RWPE2 (cell line): ENCODE results near the gene LRIG1.

ENCODE experiments used
- ATAC-seq: fragments of 200-7000 bp; cut with Tn5 transposase; 3 replicates; pipeline ENCODE4 v1.9.1; 2021; ENCODE audit warnings: low read depth
- DNase-seq: peaks from one replicate; pipeline ENCODE4 v3.0.0-alpha.2; 2020; ENCODE audit warnings: low spot score
- H3K27ac ChIP-seq: fragments of 450-650 bp; 2 replicates; pipeline ENCODE4 v1.5.1; 2017; ENCODE audit warnings: mild to moderate bottlenecking; ENCODE audit not compliant: poor library complexity, severe bottlenecking
- H3K27me3 ChIP-seq: fragments of 250-450 bp; sonication (Bioruptor Pico); 2 replicates; pipeline ENCODE4 v1.5.1; 2021; ENCODE audit warnings: mild to moderate bottlenecking, moderate library complexity; ENCODE audit not compliant: insufficient read depth, poor library complexity, severe bottlenecking
- H3K36me3 ChIP-seq: fragments of 250-450 bp; sonication (Bioruptor Pico); 2 replicates; pipeline ENCODE4 v1.5.1; 2020; ENCODE audit warnings: low read depth, mild to moderate bottlenecking, moderate library complexity
- H3K4me1 ChIP-seq: fragments of 250-450 bp; sonication (Bioruptor Pico); 2 replicates; pipeline ENCODE4 v1.5.1; 2021; ENCODE audit warnings: mild to moderate bottlenecking, moderate library complexity; ENCODE audit not compliant: insufficient read depth, poor library complexity, severe bottlenecking
- H3K4me3 ChIP-seq: fragments of 250-450 bp; sonication (Bioruptor Pico); 2 replicates; pipeline ENCODE4 v1.5.1; 2021; ENCODE audit warnings: mild to moderate bottlenecking, moderate library complexity; ENCODE audit not compliant: severe bottlenecking
- H3K9me3 ChIP-seq: fragments of 250-450 bp; sonication (Bioruptor Pico); 2 replicates; pipeline ENCODE4 v1.5.1; 2021; ENCODE audit warnings: mild to moderate bottlenecking, moderate library complexity; ENCODE audit not compliant: severe bottlenecking
- TF ChIP-seq, protein P1 (sequence below): fragments of 450-650 bp; IDR thresholded peaks from one replicate; pipeline ENCODE4 v1.5.1; 2017; ENCODE audit warnings: mild to moderate bottlenecking, moderate library complexity; ENCODE audit not compliant: poor library complexity, severe bottlenecking

LRIG1 gene

GRCh38 chr3:66538390-66538789 is 37.6 kb upstream of the LRIG1 start:
- Histone ChIP-seq H3K27me3 (no peaks in the 10 kb centered on the region), H3K36me3 (no peaks in the 10 kb centered on the region), H3K4me1 (no peaks in the 10 kb centered on the region), H3K4me3 (no peak overlapping the region), H3K9me3 (no peaks in the 10 kb centered on the region), H3K27ac (no peak overlapping the region)
- ATAC-seq (no peak), DNase-seq (no peak)
- TF ChIP-seq, protein P1, sequence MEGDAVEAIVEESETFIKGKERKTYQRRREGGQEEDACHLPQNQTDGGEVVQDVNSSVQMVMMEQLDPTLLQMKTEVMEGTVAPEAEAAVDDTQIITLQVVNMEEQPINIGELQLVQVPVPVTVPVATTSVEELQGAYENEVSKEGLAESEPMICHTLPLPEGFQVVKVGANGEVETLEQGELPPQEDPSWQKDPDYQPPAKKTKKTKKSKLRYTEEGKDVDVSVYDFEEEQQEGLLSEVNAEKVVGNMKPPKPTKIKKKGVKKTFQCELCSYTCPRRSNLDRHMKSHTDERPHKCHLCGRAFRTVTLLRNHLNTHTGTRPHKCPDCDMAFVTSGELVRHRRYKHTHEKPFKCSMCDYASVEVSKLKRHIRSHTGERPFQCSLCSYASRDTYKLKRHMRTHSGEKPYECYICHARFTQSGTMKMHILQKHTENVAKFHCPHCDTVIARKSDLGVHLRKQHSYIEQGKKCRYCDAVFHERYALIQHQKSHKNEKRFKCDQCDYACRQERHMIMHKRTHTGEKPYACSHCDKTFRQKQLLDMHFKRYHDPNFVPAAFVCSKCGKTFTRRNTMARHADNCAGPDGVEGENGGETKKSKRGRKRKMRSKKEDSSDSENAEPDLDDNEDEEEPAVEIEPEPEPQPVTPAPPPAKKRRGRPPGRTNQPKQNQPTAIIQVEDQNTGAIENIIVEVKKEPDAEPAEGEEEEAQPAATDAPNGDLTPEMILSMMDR, result no peak

DNA sequence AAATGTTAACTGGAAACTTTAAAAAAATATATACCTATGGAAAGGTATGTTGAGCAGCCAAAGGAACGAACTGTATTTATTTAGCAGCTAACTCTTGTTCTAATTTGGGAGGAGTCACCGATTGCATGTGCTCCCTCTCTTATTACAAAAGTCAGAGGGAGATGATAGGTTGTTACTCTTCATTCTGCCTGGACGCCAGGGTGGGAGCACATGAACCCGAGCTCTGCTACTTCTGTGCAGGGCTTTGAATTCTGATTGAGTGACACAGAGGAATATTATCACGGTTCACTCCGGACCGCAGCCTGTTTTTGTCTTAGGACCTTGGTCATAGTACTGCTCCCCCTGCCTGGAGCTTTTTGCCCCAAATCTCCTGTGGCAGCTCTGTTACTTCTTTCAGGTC is 36.9 kb upstream of the LRIG1 start:
- Histone ChIP-seq H3K9me3 (no peaks in the 10 kb centered on the region), H3K4me1 (no peaks in the 10 kb centered on the region), H3K36me3 (no peaks in the 10 kb centered on the region), H3K27ac (no peak overlapping the region), H3K27me3 (no peaks in the 10 kb centered on the region), H3K4me3 (no peak overlapping the region)
- no peak for ATAC-seq
- TF ChIP-seq, protein P1, result no peak
- no peak for DNase-seq

DNA sequence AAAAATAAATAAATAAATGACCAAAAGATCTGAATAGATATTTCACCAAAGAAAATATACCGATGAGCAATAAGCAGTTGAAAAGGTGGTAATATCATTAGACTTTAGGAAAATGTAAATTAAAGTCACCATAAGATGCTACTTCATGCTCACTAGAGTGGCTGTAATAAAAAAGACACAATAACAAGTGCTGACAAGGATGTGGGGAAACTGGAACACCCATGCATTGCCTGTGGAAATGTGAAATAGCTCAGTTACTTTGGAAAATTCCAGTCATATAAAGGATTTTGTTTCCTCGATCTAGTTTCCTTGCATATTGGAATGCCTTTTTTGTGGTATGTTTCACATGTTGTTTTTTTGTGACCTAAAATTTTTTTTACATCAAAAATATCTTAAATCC is 36.0 kb upstream of the LRIG1 start:
- no peaks in the 10 kb centered on the region for H3K36me3 ChIP-seq
- no peaks in the 10 kb centered on the region for H3K9me3 ChIP-seq
- H3K4me3 ChIP-seq, result no peak overlapping the region
- TF ChIP-seq, protein P1, result no peak
- DNase-seq (no peak), ATAC-seq (no peak)
- no peaks in the 10 kb centered on the region for H3K4me1 ChIP-seq
- H3K27me3 ChIP-seq, result no peaks in the 10 kb centered on the region
- H3K27ac ChIP-seq, result no peak overlapping the region

- Histone ChIP-seq H3K4me3 (no peak overlapping the region), H3K4me1 (no peaks in the 10 kb centered on the region), H3K27me3 (no peaks in the 10 kb centered on the region), H3K36me3 (no peaks in the 10 kb centered on the region), H3K27ac (no peak overlapping the region), H3K9me3 (no peaks in the 10 kb centered on the region)
- ATAC-seq (no peak), DNase-seq (no peak)
- TF ChIP-seq, protein P1, result no peak
Measured at GRCh38 chr3:66534304-66534845, 33.6 kb upstream of the LRIG1 start.

DNA sequence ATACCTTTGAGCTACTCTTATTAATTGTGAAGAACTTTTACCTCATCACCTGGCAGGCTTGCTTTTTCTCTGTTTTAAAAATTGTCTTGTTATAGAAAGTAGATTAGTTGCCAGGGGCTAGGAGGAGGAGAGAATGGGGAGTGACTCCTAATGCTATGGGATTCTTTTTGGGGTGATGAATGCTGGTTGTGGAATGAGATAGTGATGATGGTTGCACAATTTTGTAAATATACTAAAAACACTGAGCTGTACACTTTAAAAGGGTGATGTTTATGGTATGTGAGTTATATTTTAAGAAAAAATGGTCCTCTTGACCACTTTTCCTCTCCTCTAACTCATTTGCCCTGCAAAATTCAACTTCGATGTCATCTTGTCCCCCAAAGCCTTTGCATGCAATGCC is 31.8 kb upstream of the LRIG1 start:
- no peaks in the 10 kb centered on the region for H3K9me3 ChIP-seq
- no peak overlapping the region for H3K4me3 ChIP-seq
- no peaks in the 10 kb centered on the region for H3K27me3 ChIP-seq
- DNase-seq (no peak), ATAC-seq (no peak)
- TF ChIP-seq, protein P1, result no peak
- no peaks in the 10 kb centered on the region for H3K4me1 ChIP-seq
- no peak overlapping the region for H3K27ac ChIP-seq
- H3K36me3 ChIP-seq, result no peaks in the 10 kb centered on the region
